ENCODE results near the gene LEO1.
"Not testable (repeated sequence)": the region's sequence is repeated elsewhere in the genome, so short reads cannot be mapped to it uniquely, and the experiment has no call there.

Gene LEO1

DNA sequence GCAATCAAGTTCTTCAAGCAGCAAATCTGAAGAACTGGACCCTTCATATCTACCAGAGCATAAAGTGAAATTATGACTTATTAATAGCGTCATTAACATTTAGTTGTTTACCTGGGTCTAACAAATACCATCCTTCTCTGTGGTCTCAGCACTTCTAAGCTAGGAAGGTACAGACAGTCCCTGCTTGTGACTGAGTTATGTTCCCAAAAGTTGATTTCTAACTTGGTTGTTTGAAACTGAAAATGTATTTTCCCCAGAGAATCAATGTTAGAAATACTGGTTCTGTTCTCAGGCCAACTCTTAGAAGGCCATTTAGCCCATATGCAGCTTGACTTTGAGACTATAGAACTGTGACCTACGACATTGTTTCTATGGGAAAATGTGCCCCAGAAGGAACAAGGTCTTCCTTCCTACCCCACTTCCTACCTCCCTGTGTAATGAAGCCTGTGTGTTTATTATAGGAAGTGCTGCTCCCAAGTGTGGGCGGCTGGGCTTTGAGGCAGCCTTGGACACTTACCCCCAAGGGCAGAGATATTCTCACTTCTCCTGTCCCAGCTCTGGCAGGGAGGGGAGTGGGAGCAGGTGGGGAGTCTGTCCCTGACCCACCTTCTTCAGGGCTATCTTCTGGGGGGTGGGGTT lies 35.2 kb upstream of the LEO1 start:
- Histone ChIP-seq H3K4me1 (ENCODE audit: control insufficient read depth in 1 of 2, insufficient read depth in 1 of 2, low read depth in 1 of 2, low read length in 1 of 2) (no peaks in the 10 kb centered on the region), H3K27me3 (no peaks in the 10 kb centered on the region), H3K9me3 (no peaks in the 10 kb centered on the region), H3K4me3 (ENCODE audit: low read depth in 1 of 2, low read length in 1 of 2) (no peak overlapping the region), H3K27ac (no peak overlapping the region), H3K36me3 (no peaks in the 10 kb centered on the region)
- no peak for TF ChIP-seq CTCF (IDR thresholded peaks at IDR 0.05)

DNA sequence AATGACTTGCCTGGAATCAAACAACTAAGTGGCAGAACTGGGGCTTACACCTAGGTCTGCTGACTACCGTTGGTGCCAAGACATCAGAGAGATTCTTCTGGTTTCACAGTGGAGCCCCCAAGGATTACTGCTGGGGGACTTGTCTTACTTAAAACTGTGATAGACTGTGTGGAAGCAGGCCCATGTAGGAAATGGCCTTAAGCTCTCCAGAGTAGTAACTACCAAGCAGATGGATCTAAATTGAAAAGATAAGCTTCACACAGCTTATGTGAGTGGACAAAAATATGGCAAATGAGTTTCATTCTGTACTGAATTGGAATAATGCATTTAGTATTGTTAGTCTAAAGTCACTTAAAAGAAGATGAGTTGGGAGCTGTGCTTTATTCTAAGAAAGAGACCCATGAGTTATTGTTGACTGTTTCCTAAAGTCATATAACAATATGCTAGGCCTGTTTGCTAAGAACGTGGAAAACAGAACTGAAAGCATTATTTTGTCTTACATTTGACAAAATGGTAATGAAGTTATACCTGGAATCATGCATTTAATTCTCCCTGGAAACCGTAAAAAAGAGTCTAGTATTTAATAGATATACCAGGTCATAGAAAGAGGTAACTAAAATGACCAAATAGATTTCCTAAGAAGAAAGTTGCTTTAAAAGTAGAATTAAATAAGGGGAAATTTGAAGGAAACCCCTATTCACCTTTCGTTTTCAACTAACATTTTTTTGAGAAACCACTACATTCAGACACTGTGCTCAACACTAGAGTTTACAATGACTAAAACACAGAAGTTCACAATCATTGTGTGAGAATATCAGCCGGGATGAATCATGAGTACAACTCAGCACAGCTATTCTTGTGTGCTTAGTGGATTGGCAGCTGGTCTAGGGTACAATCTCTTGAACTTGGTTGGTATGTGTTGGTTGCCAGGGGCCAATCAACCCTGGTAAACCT lies 34.4 kb upstream of the LEO1 start:
- no peak overlapping the region for H3K4me3 ChIP-seq (ENCODE audit: low read depth in 1 of 2, low read length in 1 of 2)
- no peaks in the 10 kb centered on the region for H3K9me3 ChIP-seq
- H3K27ac ChIP-seq = no peak overlapping the region
- TF ChIP-seq CTCF (IDR thresholded peaks at IDR 0.05) = no peak
- H3K27me3 ChIP-seq = no peaks in the 10 kb centered on the region
- H3K36me3 ChIP-seq = no peaks in the 10 kb centered on the region
- no peaks in the 10 kb centered on the region for H3K4me1 ChIP-seq (ENCODE audit: control insufficient read depth in 1 of 2, insufficient read depth in 1 of 2, low read depth in 1 of 2, low read length in 1 of 2)

DNA sequence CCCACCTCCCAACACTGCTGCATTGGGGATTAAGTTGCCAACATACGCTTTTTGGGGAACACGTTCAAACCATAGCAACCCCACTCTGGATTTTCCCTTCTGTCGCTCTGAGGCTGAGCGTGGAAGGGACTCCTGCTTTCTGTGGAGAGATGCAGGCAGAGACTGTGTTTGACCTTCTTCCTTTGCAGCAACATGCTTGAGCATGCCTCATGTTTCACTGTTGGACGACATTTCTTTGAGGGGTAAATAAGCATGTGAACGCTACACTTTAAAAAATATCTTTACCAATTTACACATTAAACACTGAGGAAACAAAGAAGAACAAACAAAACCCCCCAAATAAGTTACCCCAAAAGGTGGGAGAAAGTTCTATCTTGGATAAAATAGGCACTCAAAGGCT lies 33.2 kb upstream of the LEO1 start:
- no peak overlapping the region for H3K27ac ChIP-seq
- TF ChIP-seq CTCF (IDR thresholded peaks at IDR 0.05) = no peak
- no peaks in the 10 kb centered on the region for H3K9me3 ChIP-seq
- no peaks in the 10 kb centered on the region for H3K27me3 ChIP-seq
- H3K4me1 ChIP-seq (ENCODE audit: control insufficient read depth in 1 of 2, insufficient read depth in 1 of 2, low read depth in 1 of 2, low read length in 1 of 2) = no peaks in the 10 kb centered on the region
- no peak overlapping the region for H3K4me3 ChIP-seq (ENCODE audit: low read depth in 1 of 2, low read length in 1 of 2)
- no peaks in the 10 kb centered on the region for H3K36me3 ChIP-seq

DNA sequence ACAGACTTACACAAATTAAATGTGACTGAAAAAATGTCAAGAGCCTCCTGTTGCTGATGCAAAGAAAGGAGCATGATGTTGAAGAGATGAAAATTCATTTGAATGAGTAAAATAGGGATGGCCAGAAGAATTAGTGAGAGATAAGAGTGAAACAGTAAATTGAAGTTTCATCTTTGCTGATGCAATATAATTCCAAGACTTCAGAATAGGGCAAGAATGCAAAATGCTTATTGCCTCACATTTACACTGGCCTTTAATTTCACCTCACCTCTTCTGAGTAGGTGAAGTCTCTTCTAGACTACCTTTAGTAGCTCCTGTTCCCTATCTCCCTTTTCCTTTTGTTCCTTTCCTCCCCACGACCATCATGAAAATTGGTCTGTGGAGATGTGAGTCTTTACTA lies 32.1 kb upstream of the LEO1 start:
- Histone ChIP-seq H3K27ac (no peak overlapping the region), H3K4me1 (ENCODE audit: control insufficient read depth in 1 of 2, insufficient read depth in 1 of 2, low read depth in 1 of 2, low read length in 1 of 2) (no peaks in the 10 kb centered on the region), H3K36me3 (no peaks in the 10 kb centered on the region), H3K9me3 (no peaks in the 10 kb centered on the region), H3K27me3 (no peaks in the 10 kb centered on the region), H3K4me3 (ENCODE audit: low read depth in 1 of 2, low read length in 1 of 2) (no peak overlapping the region)
- no peak for TF ChIP-seq CTCF (IDR thresholded peaks at IDR 0.05)

- not testable (repeated sequence) for H3K4me1 ChIP-seq (ENCODE audit: control insufficient read depth in 1 of 2, insufficient read depth in 1 of 2, low read depth in 1 of 2, low read length in 1 of 2); H3K27me3 ChIP-seq; H3K9me3 ChIP-seq
Observed at GRCh38 chr15:52003089-52003488, 31.5 kb upstream of the LEO1 start.

DNA sequence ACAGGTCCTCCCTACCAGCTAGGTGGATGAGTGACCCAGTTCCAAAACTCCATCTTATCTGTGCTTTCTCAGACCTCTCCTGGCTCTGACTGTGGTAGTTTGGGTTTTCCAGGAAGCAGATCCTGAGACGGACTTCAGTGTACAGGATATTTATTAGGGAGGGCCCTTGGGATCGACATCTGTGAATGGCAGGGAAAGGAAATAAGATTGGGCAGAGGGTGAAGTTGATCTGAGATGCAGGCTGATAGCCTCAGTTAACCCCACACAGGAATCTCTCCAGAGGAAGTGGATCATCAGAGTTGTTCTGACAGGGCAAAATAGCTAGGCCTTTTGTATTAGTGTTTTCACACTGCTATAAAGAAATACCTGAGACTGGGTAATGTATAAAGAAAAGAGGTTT lies 30.8 kb upstream of the LEO1 start:
- no peak overlapping the region for H3K27ac ChIP-seq
- H3K4me1 ChIP-seq (ENCODE audit: control insufficient read depth in 1 of 2, insufficient read depth in 1 of 2, low read depth in 1 of 2, low read length in 1 of 2) = no peaks in the 10 kb centered on the region
- no peaks in the 10 kb centered on the region for H3K9me3 ChIP-seq
- H3K4me3 ChIP-seq (ENCODE audit: low read depth in 1 of 2, low read length in 1 of 2) = no peak overlapping the region
- TF ChIP-seq CTCF (IDR thresholded peaks at IDR 0.05) = no peak
- H3K36me3 ChIP-seq = no peaks in the 10 kb centered on the region
- H3K27me3 ChIP-seq = no peaks in the 10 kb centered on the region

More at GRCh38 chr15:52003089-52003488, 31.5 kb upstream of the LEO1 start:
- not testable (repeated sequence) for H3K27ac ChIP-seq; H3K4me3 ChIP-seq (ENCODE audit: low read depth in 1 of 2, low read length in 1 of 2); H3K36me3 ChIP-seq
